IMR-90 (cell line): ENCODE measurements around the gene TINAG.

Experiments used
- MXI1 ChIP-seq: IDR thresholded peaks from 2 replicates; pipeline ENCODE4 v1.6.1; 2012; ENCODE audit warnings: low read depth, mild to moderate bottlenecking, low read length, moderate library complexity, borderline replicate concordance
- POLR2A ChIP-seq: IDR thresholded peaks from 2 replicates; pipeline ENCODE4 v1.6.1; 2012; ENCODE audit warnings: mild to moderate bottlenecking, low read depth, low read length
- RAD21 ChIP-seq: IDR thresholded peaks from 2 replicates; pipeline ENCODE4 v1.6.1; 2012; ENCODE audit warnings: low read length, improper control_type of control experiment

GRCh38 chr6:54262971-54263370 lies 45.3 kb upstream of the TINAG start:
- no peak for TF ChIP-seq RAD21
- no peak for TF ChIP-seq MXI1
- no peak for TF ChIP-seq POLR2A
